Measurements from ENCODE around the gene STX11. TPM values are rescaled to one million over a fixed set of nuclear protein-coding genes. Genes with fewer than 3 reads are reported as not detected.

STX11 gene
- total and polyA plus RNA-seq, 10 of the 15 experiments (the other 5 are each of a cell fraction or from before 2014, with no cell fraction given) = 0.66 to 38.1 (median 19.8) TPM

GRCh38 chr6:144133225-144133821, 17.0 kb upstream of the STX11 start:
- Histone ChIP-seq H3K27me3 (replicated peaks in 1 of 2; ENCODE audit: control insufficient read depth in 2 of 2, insufficient read depth in 2 of 2, low read length in 1 of 2) (no peaks in the 10 kb centered on the region), H4K20me1 (ENCODE audit: control insufficient read depth, insufficient read depth) (no peaks in the 10 kb centered on the region), H3K4me2 (ENCODE audit: control insufficient read depth, insufficient read depth) (no peak overlapping the region), H2AFZ (ENCODE audit: control insufficient read depth, low read depth, low read length) (no peak overlapping the region), H3K9ac (ENCODE audit: control insufficient read depth, insufficient read depth, low read length) (no peak overlapping the region), H3K27ac (ENCODE audit: control insufficient read depth, insufficient read depth) (no peak overlapping the region), H3K9me3 (replicated peaks; ENCODE audit: control insufficient read depth, insufficient read depth, low read length) (no peaks in the 10 kb centered on the region), H3K79me2 (ENCODE audit: control insufficient read depth, insufficient read depth, low read length) (no peaks in the 10 kb centered on the region), H3K36me3 (ENCODE audit: control insufficient read depth in 2 of 2, insufficient read depth in 2 of 2, low read length in 1 of 2) (no peaks in the 10 kb centered on the region), H3K4me3 (no peak overlapping the region), H3K4me1 (ENCODE audit: control insufficient read depth, insufficient read depth, low read length) (peaks cover 5% of the 10 kb centered on the region)
- TF ChIP-seq ZNF622 (IDR thresholded peaks at IDR 0.05) (no peak), PBX3 (IDR thresholded peaks at IDR 0.05; ENCODE audit: insufficient replicate concordance, low read depth, low read length) (no peak), RB1 (IDR thresholded peaks at IDR 0.05; ENCODE audit: borderline replicate concordance) (no peak), POLR2AphosphoS2 (IDR thresholded peaks at IDR 0.05; ENCODE audit: low read depth, low read length) (no peak), RAD21 (IDR thresholded peaks at IDR 0.05; ENCODE audit: insufficient read depth, low read depth, low read length) (no peak), IKZF1 (conservative IDR thresholded peaks at IDR 0.05) (no peak), TCF12 (IDR thresholded peaks at IDR 0.05; ENCODE audit: low read depth, low read length) (no peak), BMI1 (IDR thresholded peaks at IDR 0.05; ENCODE audit: borderline replicate concordance) (no peak)
- TF ChIP-seq, protein P1, sequence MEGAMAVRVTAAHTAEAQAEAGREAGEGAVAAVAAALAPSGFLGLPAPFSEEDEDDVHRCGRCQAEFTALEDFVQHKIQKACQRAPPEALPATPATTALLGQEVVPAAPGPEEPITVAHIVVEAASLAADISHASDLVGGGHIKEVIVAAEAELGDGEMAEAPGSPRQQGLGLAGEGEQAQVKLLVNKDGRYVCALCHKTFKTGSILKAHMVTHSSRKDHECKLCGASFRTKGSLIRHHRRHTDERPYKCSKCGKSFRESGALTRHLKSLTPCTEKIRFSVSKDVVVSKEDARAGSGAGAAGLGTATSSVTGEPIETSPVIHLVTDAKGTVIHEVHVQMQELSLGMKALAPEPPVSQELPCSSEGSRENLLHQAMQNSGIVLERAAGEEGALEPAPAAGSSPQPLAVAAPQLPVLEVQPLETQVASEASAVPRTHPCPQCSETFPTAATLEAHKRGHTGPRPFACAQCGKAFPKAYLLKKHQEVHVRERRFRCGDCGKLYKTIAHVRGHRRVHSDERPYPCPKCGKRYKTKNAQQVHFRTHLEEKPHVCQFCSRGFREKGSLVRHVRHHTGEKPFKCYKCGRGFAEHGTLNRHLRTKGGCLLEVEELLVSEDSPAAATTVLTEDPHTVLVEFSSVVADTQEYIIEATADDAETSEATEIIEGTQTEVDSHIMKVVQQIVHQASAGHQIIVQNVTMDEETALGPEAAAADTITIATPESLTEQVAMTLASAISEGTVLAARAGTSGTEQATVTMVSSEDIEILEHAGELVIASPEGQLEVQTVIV (IDR thresholded peaks at IDR 0.05; ENCODE audit: borderline replicate concordance, partially characterized antibody) = no peak
- TF ChIP-seq, protein P2, sequence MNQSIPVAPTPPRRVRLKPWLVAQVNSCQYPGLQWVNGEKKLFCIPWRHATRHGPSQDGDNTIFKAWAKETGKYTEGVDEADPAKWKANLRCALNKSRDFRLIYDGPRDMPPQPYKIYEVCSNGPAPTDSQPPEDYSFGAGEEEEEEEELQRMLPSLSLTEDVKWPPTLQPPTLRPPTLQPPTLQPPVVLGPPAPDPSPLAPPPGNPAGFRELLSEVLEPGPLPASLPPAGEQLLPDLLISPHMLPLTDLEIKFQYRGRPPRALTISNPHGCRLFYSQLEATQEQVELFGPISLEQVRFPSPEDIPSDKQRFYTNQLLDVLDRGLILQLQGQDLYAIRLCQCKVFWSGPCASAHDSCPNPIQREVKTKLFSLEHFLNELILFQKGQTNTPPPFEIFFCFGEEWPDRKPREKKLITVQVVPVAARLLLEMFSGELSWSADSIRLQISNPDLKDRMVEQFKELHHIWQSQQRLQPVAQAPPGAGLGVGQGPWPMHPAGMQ (IDR thresholded peaks at IDR 0.05; ENCODE audit: borderline replicate concordance) = no peak
- POLR2A ChIA-PET = interaction anchor here (0.6 kb wide), 1 partner anchor 66 kb away, joined by 4 read pairs; no protein-coding TSS in a partner anchor
- no TSS peak for BruUV-seq (replicated peaks)
- intact Hi-C loops (cut with micrococcal nuclease; ENCODE audit: unreplicated experiment) = no loop called here
- ATAC-seq (no peak), FAIRE-seq (no peak), DNase-seq (ENCODE audit: low read depth, low spot score) (no peak)
- CTCF ChIA-PET = interaction anchor here (1.4 kb wide), 1 partner anchor 349 kb away, joined by 3 read pairs; no protein-coding TSS in a partner anchor
- WGBS (ENCODE audit: insufficient coverage, insufficient replicate concordance, low lambda C conversion rate, missing lambda C conversion rate) = 99% methylated on average over 5 of the region's 5 CpGs
- RAD21 ChIA-PET (ENCODE audit: unreplicated experiment) = no interaction called here
- in situ Hi-C loops (cut with MboI) = no loop called here
- SMC1A ChIA-PET (ENCODE audit: uncharacterized antibody, unreplicated experiment) = interaction anchor here (1.3 to 1.6 kb wide), 2 partner anchors 10 to 11 kb away, joined by 3 to 6 read pairs; no protein-coding TSS in a partner anchor

All from GM12878 (cell line).